GM21528 (cell line): Measurements from ENCODE around the gene DYNC1H1.

ENCODE experiments used
- ATAC-seq: cut with Tn5 transposase; IDR thresholded peaks from one replicate; pipeline ENCODE4 v1.9.1; 2021; ENCODE audit warnings: mild to moderate bottlenecking, moderate library complexity; ENCODE audit not compliant: unreplicated experiment, low FRiP score

The DYNC1H1 gene

DNA sequence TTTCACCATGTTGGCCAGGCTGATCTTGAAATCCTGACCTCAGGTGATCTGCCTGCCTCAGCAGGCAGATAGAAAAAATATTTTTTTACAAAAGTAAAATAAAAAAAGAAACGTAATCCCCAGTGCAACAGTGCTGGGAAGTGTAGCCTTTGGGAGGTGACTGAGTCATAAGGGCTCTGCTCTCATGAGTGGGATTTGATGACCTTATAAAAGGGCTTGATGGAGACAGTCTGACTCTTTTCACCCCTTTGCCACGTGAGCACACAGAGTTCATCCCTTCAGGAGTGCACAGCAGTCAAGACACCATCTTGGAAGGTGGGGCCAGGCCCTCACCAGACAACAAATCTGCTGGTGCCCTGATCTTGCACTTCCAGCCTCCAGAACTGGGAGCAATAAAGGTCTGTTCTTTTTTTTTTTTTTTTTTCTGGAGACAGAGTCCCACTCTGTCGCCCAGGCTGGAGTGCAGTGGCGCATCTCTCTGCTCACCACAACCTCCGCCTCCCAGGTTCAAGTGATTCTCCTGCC, 24.7 kb upstream of the DYNC1H1 start:
- no peak for ATAC-seq

DNA sequence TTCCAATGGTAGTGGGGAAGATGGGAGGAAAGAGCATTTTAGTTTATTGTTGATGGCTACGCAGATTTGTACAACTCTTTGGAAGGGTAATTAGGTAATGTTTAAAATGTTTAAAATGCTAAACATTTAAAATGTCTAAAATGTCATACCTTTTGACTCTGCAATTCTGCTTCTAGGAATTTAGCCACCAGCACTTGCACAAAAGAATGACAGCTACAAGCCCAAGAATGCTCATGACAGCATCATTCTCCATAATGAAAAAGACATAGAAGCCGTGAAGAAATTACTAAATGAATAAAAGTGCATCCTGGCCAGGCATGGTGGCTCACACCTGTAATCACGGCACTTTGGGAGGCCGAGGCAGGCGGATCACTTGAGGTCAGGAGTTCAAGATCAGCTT, 19.9 kb upstream of the DYNC1H1 start:
- ATAC-seq = no peak

DNA sequence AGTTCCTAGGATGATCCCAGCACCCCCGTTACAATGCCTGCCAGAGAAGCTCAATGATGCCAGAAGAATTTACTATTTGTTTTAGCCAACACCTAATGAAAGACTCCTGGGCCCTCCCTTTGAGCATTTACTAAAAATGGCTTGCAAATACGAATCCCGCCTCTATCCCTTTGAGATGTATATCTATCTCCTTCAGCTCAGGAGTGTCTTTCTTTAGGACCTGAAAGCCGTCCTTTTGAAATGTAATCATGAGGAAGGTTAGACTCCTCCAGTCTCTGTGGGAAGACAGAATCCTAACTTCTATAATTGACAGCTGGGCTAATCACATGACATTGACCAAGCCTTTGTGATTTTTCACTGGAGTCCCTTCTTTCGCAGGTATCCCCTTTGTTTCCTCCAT, 19.2 kb upstream of the DYNC1H1 start:
- no peak for ATAC-seq

DNA sequence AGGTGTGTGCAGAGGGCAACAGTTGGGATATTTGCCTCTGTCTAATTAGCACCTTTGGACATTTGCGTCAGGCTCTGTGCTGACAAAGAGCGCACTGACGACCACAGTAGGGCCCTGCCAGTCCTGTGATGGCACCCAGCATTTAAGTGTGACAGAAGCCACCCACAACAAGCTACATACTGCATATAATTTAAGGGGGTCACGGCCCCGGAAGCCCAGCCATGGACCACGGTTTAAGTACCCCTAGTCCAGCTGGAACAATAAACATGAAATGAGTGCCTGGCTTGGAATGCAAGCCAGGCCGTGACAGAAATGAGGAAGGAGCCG, 16.8 kb upstream of the DYNC1H1 start:
- peak; percentile 13 for ATAC-seq

DNA sequence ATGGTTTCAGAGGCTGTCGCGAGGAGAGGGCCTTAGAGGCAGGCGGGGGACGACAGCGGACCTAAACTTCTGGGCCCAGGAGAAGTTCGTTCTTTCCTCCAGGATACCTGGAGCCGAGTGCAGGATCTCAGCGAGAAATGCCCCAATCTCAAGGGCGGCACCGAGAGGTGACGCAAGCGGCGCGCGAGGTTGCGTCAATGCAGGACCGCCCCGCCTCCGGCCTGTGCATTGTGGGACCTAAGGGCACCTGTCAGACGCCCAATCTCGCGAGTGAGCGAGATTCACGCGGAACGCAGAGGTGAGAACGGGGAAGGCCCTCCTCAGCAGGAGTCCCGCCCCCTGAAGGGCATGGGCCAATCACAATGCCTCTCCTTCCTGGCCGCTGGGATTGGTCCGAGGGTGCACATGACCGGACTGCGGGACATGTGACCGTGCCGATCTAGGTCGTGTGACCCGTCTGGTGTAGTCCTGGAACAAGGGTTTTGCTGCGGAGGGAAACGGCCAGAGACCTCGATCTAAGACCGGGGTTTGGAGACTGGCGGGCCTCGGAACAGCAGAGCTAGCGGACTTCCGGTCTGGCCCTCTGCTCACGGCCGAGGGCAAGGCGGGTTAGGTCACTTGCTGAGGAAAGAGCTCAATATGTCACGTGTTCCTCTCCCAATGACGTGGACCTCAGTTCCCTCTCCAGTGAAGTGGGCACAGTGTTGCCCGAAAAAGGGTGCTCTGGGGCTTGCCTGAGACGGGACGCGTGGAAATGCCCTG, 16.3 kb upstream of the DYNC1H1 start:
- peak; percentile 97 for ATAC-seq

DNA sequence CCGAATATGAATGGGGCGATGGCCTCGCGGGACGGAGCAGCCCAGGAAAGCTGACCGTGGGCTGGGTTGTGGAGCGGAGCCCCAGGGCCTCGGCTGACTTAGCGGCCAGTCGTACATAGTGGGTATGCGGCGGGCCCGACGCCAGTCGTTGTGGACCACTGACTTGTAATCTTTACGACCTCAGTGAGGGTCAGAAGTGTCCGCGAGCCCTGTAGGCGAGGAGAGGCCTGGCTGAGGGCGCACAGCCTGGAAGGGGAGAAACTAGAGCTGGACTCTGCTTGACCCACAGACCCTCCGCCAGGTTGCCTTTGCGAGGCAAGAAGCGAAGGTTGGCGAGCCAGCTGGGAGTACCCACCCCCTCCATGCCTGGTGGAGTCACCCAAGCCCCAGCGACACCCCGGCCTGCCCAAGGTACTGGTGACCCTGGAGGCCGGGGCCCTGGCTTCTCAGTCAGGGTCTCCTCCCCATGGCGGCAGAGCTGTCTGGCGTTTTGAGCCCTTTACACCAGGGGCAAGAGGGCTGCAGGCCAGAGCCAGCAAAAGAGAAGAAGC, 15.6 kb upstream of the DYNC1H1 start:
- ATAC-seq = no peak

DNA sequence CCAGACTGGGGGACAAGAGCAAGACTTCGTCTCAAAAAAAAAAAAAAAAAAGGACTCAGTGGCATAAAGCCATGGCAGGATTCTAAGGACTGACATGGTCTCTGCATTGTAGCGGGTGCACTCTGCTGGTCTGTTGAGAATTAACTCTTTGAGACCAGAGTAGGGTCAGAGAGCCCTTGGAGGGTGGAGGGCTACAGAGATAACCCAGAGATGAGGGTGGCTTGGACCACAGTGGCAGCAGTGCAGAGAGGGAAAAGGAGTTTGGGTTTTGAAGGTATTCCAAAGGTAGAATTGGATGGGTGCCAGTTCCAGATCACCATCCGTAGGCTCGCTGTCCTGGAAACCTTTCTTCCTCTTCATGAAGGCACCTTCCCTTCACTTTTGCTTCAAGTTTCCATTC, 14.3 kb upstream of the DYNC1H1 start:
- no peak for ATAC-seq

DNA sequence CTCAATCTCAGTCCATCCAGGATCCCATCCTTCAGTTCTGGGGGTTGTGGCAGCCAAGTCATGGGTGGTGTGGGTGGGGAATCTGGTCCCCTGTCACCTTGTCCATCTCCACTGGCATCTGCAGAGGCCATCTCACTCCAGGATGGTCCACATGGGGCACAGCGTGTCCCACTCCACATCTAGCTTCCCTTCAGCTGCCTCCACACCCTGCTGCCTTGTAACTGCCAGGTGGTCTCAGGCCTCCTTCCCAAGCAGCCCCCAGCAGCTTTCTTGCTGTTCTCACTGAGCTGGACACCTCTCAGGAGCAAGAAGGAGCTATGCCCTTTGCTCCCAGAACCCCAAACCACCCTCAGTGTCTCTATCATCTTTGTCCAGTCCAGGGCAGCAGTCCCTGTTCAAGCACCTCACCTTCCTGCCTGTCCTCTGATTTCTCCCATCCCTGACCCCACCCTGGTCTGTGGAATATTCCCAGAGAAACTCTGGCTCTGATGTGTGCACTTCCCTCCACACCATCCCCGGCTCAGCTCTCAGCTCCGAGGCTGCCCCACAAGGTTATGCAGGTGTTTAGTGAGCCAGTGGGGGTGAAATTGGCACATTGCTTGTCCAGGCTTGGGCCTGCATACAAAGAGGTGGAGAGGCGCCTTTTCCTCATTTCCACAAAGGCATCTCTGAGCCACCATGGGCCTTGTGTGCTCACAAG, 13.7 kb upstream of the DYNC1H1 start:
- no peak for ATAC-seq

DNA sequence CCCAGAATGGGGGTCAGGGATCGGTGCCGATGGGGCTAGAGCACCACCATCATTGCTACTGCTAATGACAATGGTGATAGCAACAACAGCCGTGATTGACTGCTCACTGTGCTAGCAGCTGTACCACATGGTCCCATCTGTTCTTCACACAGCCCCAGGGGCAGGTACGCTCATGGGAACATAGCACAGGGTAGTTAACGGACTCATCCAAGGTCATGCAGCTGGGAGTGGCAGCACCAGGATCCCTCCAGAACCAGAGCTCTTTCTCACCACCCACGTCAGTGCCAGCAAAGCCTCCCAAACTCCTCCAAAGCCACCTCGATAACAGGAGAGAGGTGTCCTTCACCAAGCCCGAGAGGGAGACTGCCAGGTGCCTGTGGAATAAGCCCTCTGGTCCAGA, 11.2 kb upstream of the DYNC1H1 start:
- ATAC-seq = no peak

DNA sequence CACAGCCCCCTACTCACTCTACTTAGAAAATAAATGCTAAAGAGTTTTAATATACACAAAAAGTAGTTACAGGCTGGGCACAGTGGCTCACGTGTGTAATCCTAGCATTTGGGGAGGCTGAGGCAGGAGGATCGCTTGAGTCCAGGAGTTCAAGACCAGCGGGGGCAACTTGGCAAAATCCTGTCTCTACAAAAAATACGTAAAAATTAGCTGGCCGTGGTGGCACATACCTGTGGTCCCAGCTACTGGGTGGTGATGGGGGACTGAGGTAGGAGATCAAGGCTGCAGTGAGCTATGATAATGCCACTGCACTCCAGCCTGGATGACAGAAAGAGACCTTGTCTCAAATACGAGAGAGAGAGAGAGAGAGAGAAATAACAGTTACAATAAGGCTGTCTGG, 9.9 kb upstream of the DYNC1H1 start:
- no peak for ATAC-seq

DNA sequence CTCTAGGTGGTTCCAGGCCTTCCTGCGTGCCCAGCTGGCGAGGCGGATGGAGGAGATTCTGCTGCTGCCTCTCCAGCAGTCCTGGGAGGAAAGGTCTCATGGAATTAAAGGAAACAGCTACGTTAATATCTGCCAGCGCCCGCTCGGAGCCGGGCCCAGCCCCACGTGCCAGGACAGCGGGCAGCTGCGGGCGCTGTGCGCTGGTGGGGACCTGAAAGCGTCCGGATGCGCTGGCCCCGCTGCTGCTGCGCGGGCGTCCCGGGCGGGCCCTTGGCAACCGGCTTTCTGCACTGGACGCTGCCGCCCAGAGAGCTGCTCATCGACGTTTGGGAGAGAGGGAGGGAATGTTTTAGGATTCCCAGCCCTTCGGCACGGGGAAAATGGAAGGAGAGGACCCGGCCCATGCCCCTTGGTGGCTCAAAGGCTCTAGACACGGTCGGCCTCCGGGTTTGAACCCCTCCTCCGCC, 8.6 kb upstream of the DYNC1H1 start:
- no peak for ATAC-seq

DNA sequence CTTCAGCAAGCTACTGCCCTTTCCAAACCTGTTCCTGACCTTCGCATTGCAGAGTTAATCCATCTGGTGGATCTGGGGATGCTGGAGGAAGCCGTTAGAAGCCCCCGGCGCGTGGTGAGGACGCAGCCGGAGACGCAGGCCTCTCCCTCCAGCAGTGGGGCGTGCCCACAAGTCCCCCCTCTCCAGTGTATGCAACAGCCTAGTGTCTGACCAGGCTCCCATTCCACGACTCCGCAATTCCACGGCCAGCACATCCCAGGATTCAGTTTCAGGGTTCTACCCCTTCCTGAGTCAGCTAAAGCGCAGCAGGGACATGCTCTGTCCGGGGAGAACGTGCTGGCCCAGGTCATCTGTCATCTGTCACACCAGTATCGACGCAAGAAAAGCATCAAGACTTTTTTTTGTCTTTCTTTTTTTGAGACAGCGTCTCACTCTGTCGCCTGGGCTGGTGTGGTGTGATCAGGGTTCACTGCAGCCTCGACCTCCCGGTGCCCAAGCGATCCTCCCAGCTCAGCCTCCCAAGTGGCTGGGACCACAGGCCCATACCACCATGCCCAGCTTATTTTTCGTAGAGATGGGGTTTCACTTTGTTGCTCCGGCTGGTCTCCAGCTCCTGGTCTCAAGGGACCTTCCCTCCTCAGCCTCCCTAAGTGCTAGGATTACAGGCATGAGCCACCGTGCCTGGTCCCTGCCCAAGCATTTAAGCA, 8.0 kb upstream of the DYNC1H1 start:
- ATAC-seq = no peak

DNA sequence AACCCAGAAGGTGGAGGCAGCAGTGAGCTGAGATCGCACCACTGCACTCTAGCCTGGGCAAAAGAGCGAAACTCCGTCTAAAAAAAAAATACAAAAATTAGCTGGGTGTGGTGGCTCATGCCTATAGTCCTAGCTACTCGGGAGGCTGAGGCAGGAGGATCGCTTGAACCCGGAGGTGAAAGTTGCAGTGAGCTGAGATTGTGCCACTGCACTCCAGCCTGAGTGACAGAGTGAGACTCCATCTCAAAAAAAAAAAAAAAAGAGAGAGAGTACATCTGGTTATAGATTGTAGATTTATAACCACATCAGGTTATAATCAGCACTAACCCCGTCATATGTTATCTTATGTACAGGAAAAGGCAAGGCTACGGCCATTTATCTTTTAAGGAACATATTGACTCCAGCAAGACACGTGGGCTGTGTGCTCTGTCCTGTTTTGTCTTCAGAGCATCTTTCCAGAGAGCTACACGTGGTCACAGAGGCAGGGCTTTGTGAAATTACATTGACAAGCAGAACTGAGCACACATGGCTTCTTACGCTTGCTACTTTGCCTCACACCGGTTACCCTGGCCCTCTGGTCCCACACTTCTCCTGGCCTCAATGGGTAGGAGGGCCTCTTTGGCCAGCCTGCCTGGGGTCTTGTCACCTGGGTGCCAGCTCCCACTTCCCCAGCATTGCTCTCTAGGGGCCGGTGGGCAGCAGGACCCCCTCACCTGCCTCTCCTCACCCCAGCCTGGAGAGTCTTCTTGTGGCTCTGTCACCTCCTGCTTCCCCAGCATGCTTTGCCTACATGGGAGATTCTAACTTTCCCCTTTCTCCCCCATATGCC, 6.8 kb upstream of the DYNC1H1 start:
- ATAC-seq = no peak

DNA sequence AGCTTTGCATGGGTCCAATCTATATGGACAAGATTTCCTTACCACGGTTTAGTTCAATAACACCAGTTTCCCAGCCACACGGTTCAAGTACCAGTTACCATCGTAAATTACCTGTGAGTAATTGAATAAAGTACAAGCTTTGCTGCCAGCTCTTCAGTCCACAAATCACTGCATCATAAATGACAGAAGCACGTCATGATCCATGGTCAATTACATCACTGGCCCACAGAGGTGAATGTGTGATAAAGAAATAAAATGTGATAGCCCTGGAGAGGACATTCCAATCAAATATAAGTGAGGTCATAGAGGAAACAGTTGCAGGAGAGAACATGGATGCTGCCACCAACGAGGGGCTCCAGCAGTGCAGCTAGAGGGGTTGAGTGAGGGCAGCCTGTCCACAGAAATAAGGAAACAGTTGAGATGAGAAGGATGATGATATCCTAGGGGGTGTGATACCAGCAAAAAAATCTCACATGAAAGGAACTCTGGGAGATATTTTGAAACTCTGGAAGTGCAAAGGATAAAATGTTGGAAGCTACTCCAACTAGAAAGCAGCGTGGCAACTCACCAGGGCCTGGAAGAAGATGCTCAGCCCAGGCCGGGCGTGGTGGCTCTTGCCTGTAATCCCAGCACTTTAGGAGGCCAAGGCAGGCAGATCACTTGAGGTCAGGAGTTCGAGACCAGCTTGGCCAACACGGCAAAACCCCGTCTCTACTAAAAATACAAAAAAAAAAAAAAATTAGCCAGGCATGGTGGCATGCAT, 5.8 kb upstream of the DYNC1H1 start:
- no peak for ATAC-seq

DNA sequence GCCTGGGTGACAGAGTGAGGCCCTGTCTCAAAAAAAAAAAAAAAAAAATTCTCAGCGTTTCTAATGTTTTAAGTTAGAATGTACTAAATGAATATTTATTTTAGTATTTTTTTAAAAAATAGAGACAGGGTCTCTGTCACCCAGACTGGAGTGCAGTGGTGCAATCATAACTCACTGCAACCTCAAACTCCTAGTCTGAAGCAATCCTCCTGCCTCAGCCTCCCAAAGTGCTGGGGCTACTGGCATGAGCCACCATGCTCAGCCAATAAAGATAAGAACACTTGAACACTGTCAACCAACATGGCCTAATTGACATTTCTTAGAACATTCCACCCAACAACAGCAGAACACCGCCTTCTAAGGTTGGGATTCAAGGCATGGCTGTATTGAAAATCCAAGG, 5.1 kb upstream of the DYNC1H1 start:
- no peak for ATAC-seq

DNA sequence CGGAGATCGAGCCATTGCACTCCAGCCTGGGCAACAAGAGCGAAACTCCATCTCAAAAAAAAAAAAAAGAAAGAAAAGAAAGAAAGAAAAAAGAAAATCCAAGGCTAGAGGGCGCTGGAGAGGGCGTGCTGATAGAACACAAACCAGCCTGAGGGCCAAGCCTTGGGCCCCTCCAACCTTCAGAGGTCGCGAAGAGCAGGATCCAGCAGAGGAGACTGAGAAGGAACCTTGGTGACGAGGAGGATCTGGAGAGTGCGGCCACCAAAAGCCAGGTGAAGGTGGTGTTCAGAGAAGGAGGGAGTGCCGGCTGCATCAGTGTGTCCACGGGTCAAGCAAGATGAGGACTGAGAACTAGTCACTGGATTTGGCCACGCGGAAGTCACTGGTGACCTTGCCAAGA, 4.1 kb upstream of the DYNC1H1 start:
- no peak for ATAC-seq

DNA sequence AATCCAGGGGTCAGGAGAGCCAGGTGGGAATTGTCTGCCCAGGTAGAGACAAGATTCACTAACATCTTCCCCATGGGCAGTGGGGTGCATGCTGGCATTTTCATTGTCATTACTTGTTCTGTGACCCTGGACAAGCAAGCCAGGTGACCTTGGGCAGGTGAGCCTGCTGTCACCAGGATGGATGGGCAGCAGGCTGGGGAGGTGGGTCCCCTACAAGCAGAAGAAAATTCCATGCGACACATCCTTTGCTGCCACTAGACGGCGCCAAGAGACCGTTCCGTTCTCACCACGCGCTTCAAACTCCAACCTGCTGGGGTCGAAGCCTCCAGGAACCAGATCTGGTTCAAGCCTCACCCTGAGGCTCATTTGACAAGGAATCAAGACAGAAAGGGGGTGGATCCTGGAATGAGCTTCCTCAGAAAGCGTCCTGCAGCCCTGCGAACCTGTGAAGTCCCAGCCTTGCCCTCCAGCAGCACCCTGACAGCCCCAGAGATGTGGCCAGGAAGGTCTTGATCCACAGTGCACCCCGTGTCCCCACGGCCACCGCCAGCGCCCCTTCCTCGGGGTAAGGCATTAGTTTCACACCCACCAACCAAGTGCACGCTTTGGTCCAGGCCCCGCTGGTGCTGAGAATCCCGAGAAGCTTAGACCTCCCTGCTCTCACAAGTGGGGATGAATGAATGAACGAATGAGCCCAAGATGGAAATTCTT, 3.2 kb upstream of the DYNC1H1 start:
- no peak for ATAC-seq

DNA sequence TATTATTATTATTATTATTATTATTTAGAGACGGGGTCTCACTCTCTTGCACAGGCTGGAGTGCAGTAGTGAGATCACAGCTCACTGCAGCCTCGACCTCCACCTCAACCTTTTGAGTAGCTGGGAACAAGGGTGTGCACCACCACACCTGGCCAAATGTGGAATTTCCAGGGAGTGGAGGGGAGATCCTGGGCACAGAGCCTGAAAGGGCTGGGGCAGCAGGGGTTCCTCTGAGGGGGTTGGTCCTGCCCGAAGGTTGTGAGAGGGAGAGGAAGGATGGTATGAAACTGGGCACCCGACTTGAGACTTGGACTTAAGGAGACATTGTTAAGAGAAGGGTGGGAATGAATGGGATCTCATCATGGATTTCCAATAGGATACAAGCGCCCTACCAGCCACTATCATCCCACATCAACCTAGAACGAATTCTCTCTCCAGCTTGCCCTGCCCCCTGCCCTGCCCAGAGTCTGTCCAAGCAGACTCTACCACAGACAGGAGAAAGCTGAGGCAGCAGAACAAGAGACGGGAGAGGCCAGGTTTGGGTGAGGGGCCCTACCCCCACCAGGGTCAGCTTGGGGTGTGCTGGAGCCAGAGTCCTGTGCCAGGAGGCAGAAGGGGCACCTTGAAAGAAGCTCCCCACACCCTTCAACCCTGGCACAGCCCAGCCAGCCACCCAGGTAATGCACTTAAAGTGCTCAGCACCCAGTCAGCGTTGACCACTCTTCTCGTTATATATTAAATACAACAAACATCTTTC, 2.4 kb upstream of the DYNC1H1 start:
- ATAC-seq = no peak
